Left ventricle myocardium inferior (tissue), 1 donor: Measurements from ENCODE around the gene NOTUM. TPM values are rescaled to one million over a fixed set of nuclear protein-coding genes. Genes with fewer than 3 reads are reported as not detected.

Source experiments
- DNase-seq: peaks from one replicate; pipeline ENCODE4 v3.0.0-alpha.2; 2020
- H3K27ac ChIP-seq: fragments of 200-600 bp; replicated peaks from 2 replicates; pipeline ENCODE4 v1.8.0; 2021
- H3K27me3 ChIP-seq: fragments of 200-600 bp; 2 replicates; pipeline ENCODE4 v1.8.0; 2021; ENCODE audit warnings: low read depth
- H3K36me3 ChIP-seq: fragments of 200-600 bp; 2 replicates; pipeline ENCODE4 v1.8.0; 2021
- H3K4me1 ChIP-seq: fragments of 200-600 bp; 2 replicates; pipeline ENCODE4 v1.8.0; 2021
- H3K4me3 ChIP-seq: fragments of 200-600 bp; 2 replicates; pipeline ENCODE4 v1.8.0; 2021; ENCODE audit warnings: mild to moderate bottlenecking, moderate library complexity
- H3K9me3 ChIP-seq: fragments of 200-600 bp; replicated peaks from 2 replicates; pipeline ENCODE4 v1.8.0; 2021
- CTCF ChIP-seq: fragments of 200-600 bp; IDR thresholded peaks from 2 replicates; pipeline ENCODE4 v1.8.0; 2021; ENCODE audit warnings: antibody characterized with exemption, mild to moderate bottlenecking, borderline replicate concordance
- intact Hi-C: fragments of 100-400 bp; cut with micrococcal nuclease; formaldehyde crosslinking; loops from one replicate; pipeline ENCODE4 v1.11.0; 2022
- total RNA-seq: library from RNA; stranded (reverse); fragmentation: NEBNext Ultra II Directional; extraction: Animal tissue kit (Norgen Biotek cat#: 25700); gene quantifications from one replicate; pipeline ENCODE4 v1.2.1, GENCODE V29; 2021
- donor health status: DM: no; HTN: yes; CAD: no; lungs with severe emphysema.

Gene NOTUM
- total RNA-seq, 1 donor from 2014 or later, result not detected

GRCh38 chr17:82001571-82002056, 40.6 kb upstream of the NOTUM start:
- no peak for TF ChIP-seq CTCF
- Histone ChIP-seq H3K27ac (no peak overlapping the region), H3K9me3 (no peaks in the 10 kb centered on the region), H3K27me3 (no peaks in the 10 kb centered on the region), H3K4me1 (peaks cover 35% of the 10 kb centered on the region), H3K4me3 (no peak overlapping the region), H3K36me3 (peaks cover 7% of the 10 kb centered on the region)
- intact Hi-C loops, result no loop called here
- DNase-seq, result no peak

- no peak for TF ChIP-seq CTCF
- no peaks in the 10 kb centered on the region for H3K9me3 ChIP-seq
These were observed 40.0 kb upstream of the NOTUM start for GRCh38 chr17:82000803-82001570.

GRCh38 chr17:81999976-82000802, 39.2 kb upstream of the NOTUM start:
- peaks cover 26% of the 10 kb centered on the region for H3K4me1 ChIP-seq
- no peak overlapping the region for H3K27ac ChIP-seq
- no peaks in the 10 kb centered on the region for H3K27me3 ChIP-seq

More at GRCh38 chr17:82000803-82001570, 40.0 kb upstream of the NOTUM start:
- Histone ChIP-seq H3K4me1 (peaks cover 29% of the 10 kb centered on the region), H3K27ac (no peak overlapping the region), H3K27me3 (no peaks in the 10 kb centered on the region), H3K4me3 (no peak overlapping the region), H3K36me3 (peaks cover 13% of the 10 kb centered on the region)
- intact Hi-C loops, result no loop called here
- DNase-seq, result no peak

GRCh38 chr17:81999587-81999975, 38.6 kb upstream of the NOTUM start:
- DNase-seq, result no peak
- H3K27ac ChIP-seq, result no peak overlapping the region
- no peak for TF ChIP-seq CTCF
- intact Hi-C loops, result no loop called here
- peaks cover 26% of the 10 kb centered on the region for H3K4me1 ChIP-seq
- no peaks in the 10 kb centered on the region for H3K9me3 ChIP-seq
- H3K27me3 ChIP-seq, result no peaks in the 10 kb centered on the region
- no peak overlapping the region for H3K4me3 ChIP-seq
- H3K36me3 ChIP-seq, result peaks cover 15% of the 10 kb centered on the region

More at GRCh38 chr17:81999976-82000802, 39.2 kb upstream of the NOTUM start:
- H3K4me3 ChIP-seq, result no peak overlapping the region
- no peak for DNase-seq
- no peak for TF ChIP-seq CTCF
- H3K9me3 ChIP-seq, result no peaks in the 10 kb centered on the region
- intact Hi-C loops, result no loop called here
- peaks cover 15% of the 10 kb centered on the region for H3K36me3 ChIP-seq

GRCh38 chr17:81998691-81999438, 37.9 kb upstream of the NOTUM start:
- DNase-seq, result no peak
- Histone ChIP-seq H3K27ac (no peak overlapping the region), H3K36me3 (peaks cover 15% of the 10 kb centered on the region), H3K9me3 (no peaks in the 10 kb centered on the region), H3K4me3 (no peak overlapping the region), H3K27me3 (no peaks in the 10 kb centered on the region), H3K4me1 (peaks cover 22% of the 10 kb centered on the region)
- intact Hi-C loops, result no loop called here
- no peak for TF ChIP-seq CTCF
